Neutrophil (primary cell): ENCODE data around the gene ZC2HC1B.

ENCODE experiments used
- H3K27ac ChIP-seq: fragments of 200-600 bp; sonication (generic); 2 replicates; pipeline ENCODE4 v1.5.1; 2016; ENCODE audit warnings: mild to moderate bottlenecking, moderate library complexity
- H3K27me3 ChIP-seq: fragments of 200-600 bp; sonication (generic); 2 replicates; pipeline ENCODE4 v1.6.0; 2016; ENCODE audit warnings: mild to moderate bottlenecking
- H3K36me3 ChIP-seq: fragments of 200-600 bp; sonication (generic); 2 replicates; pipeline ENCODE4 v1.5.1; 2017
- H3K4me1 ChIP-seq, 2 experiments: fragments of 200-600 bp in 1 of 2; sonication (generic) in 1 of 2; 1 replicate in 1 of 2; 2 replicates in 1 of 2; pipeline versions ENCODE4 v1.5.1 to v1.6.1; 2013 to 2016; ENCODE audit warnings: low read depth in 1 of 2, low read length in 1 of 2, mild to moderate bottlenecking in 1 of 2, moderate library complexity in 1 of 2; ENCODE audit not compliant: control insufficient read depth in 1 of 2, insufficient read depth in 1 of 2
- H3K4me3 ChIP-seq, 2 experiments: fragments of 200-600 bp in 1 of 2; sonication (generic) in 1 of 2; 1 replicate in 1 of 2; 2 replicates in 1 of 2; pipeline ENCODE4 v1.5.1; 2013 to 2016; ENCODE audit warnings: low read depth in 1 of 2, low read length in 1 of 2, mild to moderate bottlenecking in 1 of 2, moderate library complexity in 1 of 2
- H3K9me3 ChIP-seq: fragments of 200-600 bp; sonication (generic); 2 replicates; pipeline ENCODE4 v1.5.1; 2016
- TF ChIP-seq, protein P1 (sequence below): fragments of 200-600 bp; sonication (generic); IDR thresholded peaks from 2 replicates; pipeline ENCODE4 v1.5.1; 2016; ENCODE audit warnings: antibody characterized with exemption

The ZC2HC1B gene

DNA sequence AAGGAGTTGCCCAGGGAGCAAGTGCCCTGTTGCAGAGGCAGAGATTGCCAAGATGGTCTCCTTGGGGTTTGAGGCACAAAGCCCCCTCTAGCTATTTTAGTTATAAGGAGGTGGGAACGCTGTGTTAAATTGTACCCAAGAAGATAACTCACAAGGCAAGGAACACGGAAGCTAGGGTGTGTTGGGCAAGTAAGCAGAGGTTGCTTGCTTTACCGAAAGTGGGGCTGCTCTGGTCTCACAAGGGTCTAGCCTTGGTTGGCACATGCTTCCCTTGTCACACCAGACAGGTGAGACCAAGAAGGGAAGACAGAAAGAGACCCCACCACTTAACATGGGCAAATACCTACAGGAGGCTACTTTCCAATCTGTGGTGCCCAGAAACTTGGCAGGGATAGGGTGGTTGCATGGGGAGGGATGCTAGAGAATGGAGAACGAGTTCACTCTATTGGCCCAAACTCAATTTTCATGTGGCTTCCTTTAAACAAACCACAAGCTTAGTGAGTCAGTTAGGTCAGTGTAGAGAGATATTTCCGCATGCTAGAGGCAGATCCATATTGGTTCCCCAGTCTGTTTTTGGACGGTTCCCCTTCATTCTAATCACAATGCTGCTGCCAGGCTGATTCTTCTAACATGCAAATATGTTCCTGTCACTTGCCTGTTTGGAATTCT is 101.4 kb downstream of the ZC2HC1B start:
- H3K9me3 ChIP-seq = no peaks in the 10 kb centered on the region
- peaks cover 15% of the 10 kb centered on the region for H3K36me3 ChIP-seq
- peaks cover 0 to 13% of the 10 kb centered on the region in 2 experiments for H3K4me1 ChIP-seq
- TF ChIP-seq, protein P1, sequence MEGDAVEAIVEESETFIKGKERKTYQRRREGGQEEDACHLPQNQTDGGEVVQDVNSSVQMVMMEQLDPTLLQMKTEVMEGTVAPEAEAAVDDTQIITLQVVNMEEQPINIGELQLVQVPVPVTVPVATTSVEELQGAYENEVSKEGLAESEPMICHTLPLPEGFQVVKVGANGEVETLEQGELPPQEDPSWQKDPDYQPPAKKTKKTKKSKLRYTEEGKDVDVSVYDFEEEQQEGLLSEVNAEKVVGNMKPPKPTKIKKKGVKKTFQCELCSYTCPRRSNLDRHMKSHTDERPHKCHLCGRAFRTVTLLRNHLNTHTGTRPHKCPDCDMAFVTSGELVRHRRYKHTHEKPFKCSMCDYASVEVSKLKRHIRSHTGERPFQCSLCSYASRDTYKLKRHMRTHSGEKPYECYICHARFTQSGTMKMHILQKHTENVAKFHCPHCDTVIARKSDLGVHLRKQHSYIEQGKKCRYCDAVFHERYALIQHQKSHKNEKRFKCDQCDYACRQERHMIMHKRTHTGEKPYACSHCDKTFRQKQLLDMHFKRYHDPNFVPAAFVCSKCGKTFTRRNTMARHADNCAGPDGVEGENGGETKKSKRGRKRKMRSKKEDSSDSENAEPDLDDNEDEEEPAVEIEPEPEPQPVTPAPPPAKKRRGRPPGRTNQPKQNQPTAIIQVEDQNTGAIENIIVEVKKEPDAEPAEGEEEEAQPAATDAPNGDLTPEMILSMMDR = no peak
- peak overlapping the region; percentile 48 for H3K27ac ChIP-seq
- no peak overlapping the region for H3K4me3 ChIP-seq
- H3K27me3 ChIP-seq = no peaks in the 10 kb centered on the region

DNA sequence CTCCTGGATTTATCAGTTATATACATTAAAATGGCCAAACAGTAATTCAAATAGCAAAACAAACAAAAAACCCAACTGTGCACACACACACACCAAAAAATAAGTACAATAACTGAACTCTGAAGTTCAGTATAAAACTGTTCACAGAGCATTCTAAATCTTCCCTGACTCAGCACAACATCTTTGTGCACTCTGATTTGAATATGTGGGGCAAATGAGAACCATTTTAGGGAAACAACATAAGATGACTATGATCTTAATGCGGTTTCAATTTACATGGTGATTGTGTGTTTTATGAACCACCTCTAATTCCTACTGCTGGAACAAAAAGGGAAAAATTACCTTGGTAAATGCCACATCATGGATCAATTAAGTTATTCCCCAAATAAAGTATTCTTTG is 102.0 kb downstream of the ZC2HC1B start:
- H3K27me3 ChIP-seq = no peaks in the 10 kb centered on the region
- H3K4me1 ChIP-seq = peaks cover 0 to 13% of the 10 kb centered on the region in 2 experiments
- H3K4me3 ChIP-seq = no peak overlapping the region
- H3K36me3 ChIP-seq = peaks cover 15% of the 10 kb centered on the region
- TF ChIP-seq, protein P1 = no peak
- peak overlapping the region; percentile 48 for H3K27ac ChIP-seq
- no peaks in the 10 kb centered on the region for H3K9me3 ChIP-seq

DNA sequence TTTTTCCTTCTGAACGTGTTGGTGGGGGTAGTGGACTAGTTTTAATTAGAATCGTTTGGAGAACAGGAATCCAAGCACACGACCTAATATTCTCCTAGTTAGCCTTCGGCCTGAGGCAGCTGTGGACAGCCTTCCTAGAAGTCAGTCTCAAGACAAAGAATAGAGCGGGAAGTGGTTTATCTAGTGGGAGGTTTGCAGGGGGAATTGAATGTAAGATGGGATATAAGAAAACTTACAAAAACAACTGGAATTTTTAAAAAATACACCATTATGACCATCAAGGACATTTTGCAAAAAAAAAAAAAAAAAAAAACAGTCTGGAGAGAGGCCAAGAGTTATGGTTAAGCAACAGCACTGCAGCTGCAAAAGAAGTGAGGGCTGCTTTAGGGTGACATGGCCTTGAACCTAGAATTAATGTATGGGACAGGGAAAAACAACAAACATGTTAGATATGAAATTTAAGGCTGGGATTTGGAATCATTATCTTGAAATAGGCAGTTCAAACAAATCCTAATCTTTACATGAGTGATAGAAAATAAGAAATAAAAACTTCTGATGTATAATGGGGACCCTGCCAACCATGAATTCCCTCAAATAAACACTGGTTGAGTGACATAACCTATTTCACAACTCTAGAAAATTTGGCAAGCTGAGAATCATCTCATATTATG is 103.6 kb downstream of the ZC2HC1B start:
- TF ChIP-seq, protein P1 = no peak

DNA sequence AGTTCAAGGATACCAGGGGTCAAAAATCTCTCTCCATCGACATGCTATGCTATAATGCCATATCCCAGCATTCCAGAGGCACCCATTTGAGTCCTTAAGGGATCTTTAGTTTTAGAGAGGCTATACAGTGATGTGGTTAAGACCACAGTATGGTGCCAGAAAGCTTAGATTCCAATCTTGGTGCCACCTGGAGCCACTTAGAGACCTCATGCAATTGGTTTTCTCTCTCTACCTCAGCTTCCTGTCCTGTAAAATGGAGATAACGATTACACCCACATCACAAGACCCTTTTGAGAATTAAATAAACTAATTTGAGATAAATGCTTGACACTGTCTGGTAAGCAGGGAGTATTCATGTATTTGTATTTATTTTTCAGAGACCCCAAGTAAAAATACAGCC is 104.8 kb downstream of the ZC2HC1B start:
- peaks cover 4 to 27% of the 10 kb centered on the region in 2 experiments for H3K4me1 ChIP-seq
- no peak overlapping the region for H3K4me3 ChIP-seq
- H3K36me3 ChIP-seq = peaks cover 8% of the 10 kb centered on the region
- no peaks in the 10 kb centered on the region for H3K27me3 ChIP-seq
- H3K9me3 ChIP-seq = no peaks in the 10 kb centered on the region
- no peak overlapping the region for H3K27ac ChIP-seq
- TF ChIP-seq, protein P1 = no peak

More for the DNA sequence above, 103.6 kb downstream of the ZC2HC1B start:
- Histone ChIP-seq H3K4me1 (peaks cover 2 to 22% of the 10 kb centered on the region in 2 experiments), H3K27ac (no peak overlapping the region), H3K36me3 (peaks cover 15% of the 10 kb centered on the region), H3K4me3 (no peak overlapping the region), H3K9me3 (no peaks in the 10 kb centered on the region), H3K27me3 (no peaks in the 10 kb centered on the region)

DNA sequence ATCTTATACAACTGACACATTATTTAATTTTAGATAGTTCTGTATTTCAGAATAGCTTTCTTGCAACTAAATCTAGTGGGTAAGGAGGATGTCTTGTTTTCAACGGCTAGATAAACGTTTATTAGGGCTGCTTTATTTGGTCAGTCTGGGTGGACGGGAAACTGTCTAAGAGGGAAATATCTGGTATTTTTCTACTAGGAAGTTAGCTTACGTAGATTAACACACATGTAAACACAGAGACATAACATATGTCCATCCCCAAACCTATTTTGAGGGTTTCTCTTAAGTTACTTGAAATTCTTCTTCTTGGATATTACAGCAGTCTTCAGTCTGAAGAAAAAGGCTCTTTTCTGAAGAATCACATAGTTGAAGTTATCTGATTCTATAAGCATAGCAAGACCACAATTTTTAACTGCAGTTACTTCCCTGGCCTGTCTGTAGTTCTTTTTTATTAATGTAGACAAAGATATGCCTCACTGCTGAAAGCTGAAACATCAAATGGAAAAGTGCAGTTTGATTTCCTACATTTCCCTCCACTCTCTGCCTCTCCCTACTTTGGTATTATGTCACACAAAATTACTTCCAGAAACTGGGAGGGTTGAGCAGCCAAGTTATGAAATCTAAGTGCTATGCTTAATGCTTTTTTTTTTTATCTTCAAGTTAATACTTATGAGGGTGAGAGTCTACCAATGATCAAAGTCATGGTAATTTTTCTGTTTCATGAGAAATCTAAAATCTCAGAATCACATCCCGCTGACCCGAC is 106.4 kb downstream of the ZC2HC1B start:
- H3K36me3 ChIP-seq = no peaks in the 10 kb centered on the region
- H3K4me3 ChIP-seq = no peak overlapping the region
- no peaks in the 10 kb centered on the region for H3K9me3 ChIP-seq
- TF ChIP-seq, protein P1 = no peak
- peaks cover 4 to 23% of the 10 kb centered on the region in 2 experiments for H3K4me1 ChIP-seq
- no peak overlapping the region for H3K27ac ChIP-seq
- no peaks in the 10 kb centered on the region for H3K27me3 ChIP-seq
